ENCODE measurements around the gene SUFU.
"Not testable (repeated sequence)": the region's sequence is repeated elsewhere in the genome, so short reads cannot be mapped to it uniquely, and the experiment has no call there.

SUFU gene

DNA sequence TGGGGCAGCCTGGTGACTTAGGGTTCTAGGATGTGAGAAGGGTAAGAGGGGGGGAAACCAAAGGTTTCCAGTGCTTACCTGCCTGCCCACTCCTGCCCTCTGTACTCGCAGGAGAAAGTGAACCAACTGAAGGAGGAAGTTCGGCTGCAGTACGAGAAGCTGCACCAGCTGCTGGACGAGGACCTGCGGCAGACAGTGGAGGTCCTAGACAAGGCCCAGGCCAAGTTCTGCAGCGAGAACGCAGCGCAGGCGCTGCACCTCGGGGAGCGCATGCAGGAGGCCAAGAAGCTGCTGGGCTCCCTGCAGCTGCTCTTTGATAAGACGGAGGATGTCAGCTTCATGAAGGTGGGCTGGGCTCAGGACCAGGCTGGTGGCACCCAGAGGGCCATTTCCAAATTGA, 151.2 kb downstream of the SUFU start:
- FAIRE-seq: no peak

GRCh38 chr10:102656026-102656425, 152.3 kb downstream of the SUFU start:
- FAIRE-seq: no peak

GRCh38 chr10:102656791-102657371, 153.1 kb downstream of the SUFU start:
- FAIRE-seq: no peak

- FAIRE-seq: no peak
Observed at GRCh38 chr10:102657451-102657850, 153.7 kb downstream of the SUFU start.

DNA sequence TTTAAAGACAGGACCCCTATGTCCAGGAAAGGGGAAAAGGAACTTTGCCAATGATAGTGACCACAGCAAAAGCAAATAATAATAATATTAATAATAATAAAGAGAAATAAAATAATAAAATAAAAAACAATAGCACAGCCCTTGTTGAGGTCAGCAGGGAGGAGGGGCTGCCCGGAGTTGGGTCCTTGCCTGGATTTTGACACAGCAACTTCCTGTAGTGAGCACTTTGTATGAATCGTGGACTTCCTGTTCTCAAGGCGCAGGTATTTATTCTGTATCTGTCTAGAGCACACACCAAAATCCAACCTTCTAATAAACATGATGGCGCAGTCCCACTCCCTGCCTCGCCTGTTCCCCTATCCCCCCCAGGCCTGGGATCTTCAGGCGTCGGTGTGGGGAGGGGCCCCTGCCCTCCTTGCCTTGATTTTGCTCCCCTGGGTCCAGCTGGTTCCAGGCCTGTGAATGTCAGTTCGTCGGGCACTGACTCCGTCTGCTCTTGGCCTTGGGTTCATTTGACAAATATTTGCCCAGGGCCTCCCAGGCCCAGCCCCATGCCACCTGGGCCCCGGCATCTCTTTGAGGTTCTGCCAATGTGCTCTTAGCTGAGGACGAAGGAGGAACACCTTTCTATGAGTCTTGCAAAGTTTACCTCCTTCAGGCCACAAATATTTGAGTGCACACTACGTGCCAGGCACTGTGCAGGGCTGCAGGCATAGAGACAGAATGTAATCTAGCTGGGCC, 154.4 kb downstream of the SUFU start:
- FAIRE-seq: no peak

GRCh38 chr10:102658802-102659201, 155.0 kb downstream of the SUFU start:
- no peak for FAIRE-seq

GRCh38 chr10:102660888-102661657, 157.3 kb downstream of the SUFU start:
- FAIRE-seq: no peak

DNA sequence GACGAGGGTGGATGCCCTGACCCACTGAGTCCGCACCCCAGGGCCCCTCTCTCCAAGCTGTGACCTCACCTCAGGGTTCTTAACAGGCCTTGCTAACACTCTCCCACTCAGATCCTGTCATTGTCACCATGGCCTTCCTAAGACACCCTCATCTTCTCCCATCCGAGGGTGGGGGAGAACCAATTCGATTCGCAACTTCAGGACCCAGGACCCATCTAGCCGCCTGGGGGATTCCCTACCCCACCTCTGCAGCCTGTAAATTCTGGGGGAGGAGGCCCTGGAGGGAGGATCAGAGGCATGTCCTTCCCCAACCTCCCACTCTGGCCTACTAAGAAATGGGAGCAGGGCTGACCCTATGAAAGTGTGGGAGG, 157.9 kb downstream of the SUFU start:
- FAIRE-seq: no peak

DNA sequence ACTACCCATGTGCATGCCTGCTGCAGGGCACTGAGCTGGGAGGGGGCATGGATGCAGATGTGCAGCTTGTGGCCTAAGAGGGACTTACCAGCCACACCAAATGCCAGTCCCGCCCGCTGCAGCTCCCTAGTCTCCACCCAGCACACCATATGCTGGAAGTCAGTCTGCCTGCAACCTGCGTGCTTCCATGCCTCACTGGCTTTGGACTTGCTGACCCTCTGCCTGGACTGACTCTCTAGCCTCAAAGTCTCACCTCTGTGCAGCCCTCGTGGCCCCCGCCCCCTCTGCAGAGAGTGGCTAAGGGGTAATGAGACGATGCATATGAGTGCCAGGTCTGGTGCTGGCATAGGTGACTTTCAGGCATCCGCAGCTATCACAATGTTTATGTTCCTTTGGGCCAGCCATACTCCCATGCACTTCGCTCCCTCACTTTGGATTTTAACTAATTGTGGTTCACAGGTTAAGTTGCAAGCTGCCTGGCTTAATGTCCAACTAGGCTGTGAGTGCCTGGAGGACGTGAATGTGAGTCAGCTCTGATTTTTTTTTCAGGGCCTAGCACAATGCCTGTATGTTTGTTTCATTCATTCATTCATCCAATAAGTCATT, 162.2 kb downstream of the SUFU start:
- FAIRE-seq: no peak

GRCh38 chr10:102667411-102667810, 163.6 kb downstream of the SUFU start:
- FAIRE-seq: not testable (repeated sequence)

DNA sequence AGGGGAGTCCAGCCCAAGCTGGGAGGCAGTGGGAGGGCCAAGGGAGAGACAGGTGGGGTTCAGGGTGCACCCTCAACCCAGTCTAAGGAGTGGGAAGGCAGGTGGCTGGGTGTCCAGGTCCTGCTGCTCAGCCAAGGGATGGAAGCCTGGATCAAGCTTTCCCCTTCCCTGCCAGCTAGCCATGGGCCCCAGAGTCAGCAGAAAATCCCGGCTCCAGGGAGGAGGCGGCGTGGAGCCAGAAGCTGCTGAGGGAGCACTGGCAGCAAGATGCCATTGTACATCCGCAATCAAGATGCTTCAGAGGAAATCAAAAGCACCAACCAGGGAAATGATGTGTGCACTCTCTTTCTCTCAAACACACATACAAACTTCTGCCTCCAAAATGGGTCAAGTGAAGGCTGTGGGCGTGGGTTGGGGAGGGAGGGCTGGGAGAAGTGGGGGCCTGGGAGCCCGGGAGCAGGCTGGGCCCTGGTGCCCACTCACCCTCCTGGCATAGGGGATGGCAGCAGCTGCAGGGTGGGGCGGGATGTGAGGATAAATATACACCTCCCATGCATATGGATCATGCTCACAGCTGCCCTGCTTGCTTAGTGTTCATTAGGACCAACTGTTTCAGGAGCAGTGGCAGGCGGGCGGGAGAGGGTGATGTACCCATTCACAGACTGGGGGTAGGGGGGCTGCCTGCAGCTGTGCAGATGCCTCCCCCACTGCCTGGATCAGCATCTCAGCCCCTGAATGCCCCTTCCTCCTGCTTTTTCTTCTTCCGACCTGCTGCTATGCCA, 164.7 kb downstream of the SUFU start:
- FAIRE-seq: no peak

- no peak for FAIRE-seq
Observed at GRCh38 chr10:102669206-102670064, 165.7 kb downstream of the SUFU start.

- FAIRE-seq: no peak
Observed at GRCh38 chr10:102670065-102670670, 166.4 kb downstream of the SUFU start.

- FAIRE-seq: no peak
Observed at GRCh38 chr10:102670871-102671434, 167.2 kb downstream of the SUFU start.

- FAIRE-seq: no peak
Observed at GRCh38 chr10:102673236-102673818, 169.6 kb downstream of the SUFU start.

GRCh38 chr10:102673819-102674511, 170.2 kb downstream of the SUFU start:
- no peak for FAIRE-seq

- FAIRE-seq: no peak
Observed at GRCh38 chr10:102674566-102674965, 170.8 kb downstream of the SUFU start.

DNA sequence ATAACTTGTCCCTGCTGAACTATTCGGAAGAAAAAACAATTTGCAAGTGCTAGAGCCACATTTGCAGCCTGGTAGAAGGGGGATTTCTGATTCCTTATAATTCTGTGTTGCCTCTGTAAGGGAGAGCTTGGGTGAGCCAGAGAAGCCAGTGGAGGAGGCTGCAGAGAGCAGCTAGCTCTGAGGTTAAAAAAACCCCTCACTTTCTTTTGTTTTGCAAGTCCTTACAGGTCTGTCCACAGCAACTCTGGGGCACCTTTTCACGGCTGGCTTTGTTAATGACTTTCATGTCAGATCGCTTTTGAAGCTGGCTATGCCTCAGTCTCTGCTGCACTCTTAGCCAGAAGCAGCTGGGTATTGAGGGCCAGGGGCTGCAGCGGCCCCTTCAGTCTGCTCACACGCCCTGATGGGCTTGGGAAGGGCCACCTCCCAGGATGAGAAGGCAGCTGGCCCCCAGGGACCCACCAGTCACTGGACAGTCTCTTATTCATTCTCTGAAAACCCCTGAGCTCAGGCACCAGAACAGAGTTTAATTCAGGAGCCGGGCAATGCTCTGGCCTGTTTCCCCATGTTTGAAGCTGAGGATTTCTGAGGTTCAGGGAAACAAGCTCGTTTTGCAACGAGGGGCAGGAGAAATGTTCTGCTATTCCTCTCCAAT, 171.4 kb downstream of the SUFU start:
- no peak for FAIRE-seq

All from islet of Langerhans (tissue), 1 donor.